Calu3 (cell line): Measurements from ENCODE around the gene MTA1. TPM values are rescaled to one million over a fixed set of nuclear protein-coding genes. Genes with fewer than 3 reads are reported as not detected.
A peak's percentile ranks its signal among the peaks of the same experiment; 100 is the strongest.

ENCODE experiments used
- BruUV-seq: library from RNA; stranded (reverse); fragments of 400-500 nt; replicated peaks from 2 replicates; lab custom pipeline; 2021; lab: Mats Ljungman, UMichigan
- CTCF ChIA-PET: fragments of 300-600 bp; sonication (Branson Sonifier 250); formaldehyde crosslinking; loops from one replicate; lab custom pipeline; 2022; ENCODE audit warnings: antibody characterized with exemption; lab: Charles Lee
- DNase-seq: peaks from one replicate; pipeline ENCODE4 v3.0.0; 2022
- H3K27ac Mint-ChIP-seq: one replicate; pipeline ENCODE4 v1.8.0; 2022; ENCODE audit warnings: mixed read lengths; ENCODE audit not compliant: unreplicated experiment
- H3K27me3 Mint-ChIP-seq: one replicate; pipeline ENCODE4 v1.8.0; 2022; ENCODE audit warnings: mixed read lengths; ENCODE audit not compliant: unreplicated experiment
- H3K36me3 Mint-ChIP-seq: one replicate; pipeline ENCODE4 v1.8.0; 2022; ENCODE audit warnings: mild to moderate bottlenecking, moderate library complexity, mixed read lengths; ENCODE audit not compliant: insufficient read depth, unreplicated experiment
- H3K4me1 Mint-ChIP-seq: one replicate; pipeline ENCODE4 v1.8.0; 2022; ENCODE audit warnings: mild to moderate bottlenecking, low read depth, mixed read lengths; ENCODE audit not compliant: unreplicated experiment
- H3K4me3 Mint-ChIP-seq: one replicate; pipeline ENCODE4 v1.8.0; 2022; ENCODE audit warnings: mild to moderate bottlenecking, low read depth, moderate library complexity, mixed read lengths; ENCODE audit not compliant: unreplicated experiment
- H3K9me3 Mint-ChIP-seq: one replicate; pipeline ENCODE4 v1.8.0; 2022; ENCODE audit warnings: low read depth, mixed read lengths; ENCODE audit not compliant: unreplicated experiment
- CTCF ChIP-seq: fragments of 200-600 bp; IDR thresholded peaks from one replicate; pipeline ENCODE4 v1.8.0; 2022; ENCODE audit warnings: antibody characterized with exemption; ENCODE audit not compliant: unreplicated experiment
- intact Hi-C: fragments of 100-400 bp; cut with micrococcal nuclease; formaldehyde crosslinking; loops from one replicate; pipeline ENCODE4 v1.10.0; 2022; ENCODE audit not compliant: unreplicated experiment
- total RNA-seq: library from RNA; stranded (reverse); gene quantifications from 2 replicates; pipeline ENCODE4 v1.2.3, GENCODE V29; 2022

The MTA1 gene
- total RNA-seq, 1 experiment from 2014 or later = 168 TPM

GRCh38 chr14:105395538-105395854 is 24.1 kb upstream of the MTA1 start:
- no peak for DNase-seq
- TF ChIP-seq CTCF = no peak
- Mint-ChIP-seq H3K4me1 (no peaks in the 10 kb centered on the region), H3K9me3 (peaks cover 3% of the 10 kb centered on the region), H3K27ac (no peak overlapping the region), H3K36me3 (peaks cover 37% of the 10 kb centered on the region), H3K27me3 (no peaks in the 10 kb centered on the region), H3K4me3 (no peak overlapping the region)
- intact Hi-C loops = no loop called here
- CTCF ChIA-PET = no interaction called here
- BruUV-seq = no TSS peak

- CTCF ChIA-PET = no interaction called here
- TF ChIP-seq CTCF = no peak
Measured at GRCh38 chr14:105397350-105397931, 22.2 kb upstream of the MTA1 start.

GRCh38 chr14:105398044-105398725 is 21.4 kb upstream of the MTA1 start, which contains the start of gene TEX22:
TEX22 (plus strand) TSS chr14:105398538; CDS start chr14:105399341, 803 bp downstream.
- Mint-ChIP-seq H3K4me1 (no peaks in the 10 kb centered on the region), H3K36me3 (peaks cover 40% of the 10 kb centered on the region), H3K27me3 (no peaks in the 10 kb centered on the region), H3K9me3 (peaks cover 9% of the 10 kb centered on the region), H3K4me3 (peak within 1 kb of the TSS; percentile 74), H3K27ac (peak within 1 kb of the TSS; percentile 52)
- BruUV-seq = no TSS peak
- no peak for TF ChIP-seq CTCF
- peak; percentile 92 for DNase-seq
- CTCF ChIA-PET = interaction anchor here (0.7 kb wide), 1 partner anchor 13 kb away, joined by 5 read pairs; no protein-coding TSS in a partner anchor
- intact Hi-C loops = loop anchor here (2.0 kb wide), 1 partner anchor 79 kb away; no protein-coding TSS in a partner anchor

More at GRCh38 chr14:105397350-105397931, 22.2 kb upstream of the MTA1 start:
- Mint-ChIP-seq H3K36me3 (peaks cover 42% of the 10 kb centered on the region), H3K9me3 (peaks cover 9% of the 10 kb centered on the region), H3K4me1 (no peaks in the 10 kb centered on the region), H3K27ac (peak overlapping the region; percentile 52), H3K27me3 (no peaks in the 10 kb centered on the region), H3K4me3 (peak overlapping the region; percentile 74)
- no peak for DNase-seq
- BruUV-seq = no TSS peak
- intact Hi-C loops = no loop called here

GRCh38 chr14:105398726-105399465 is 20.7 kb upstream of the MTA1 start:
- peak; percentile 18 for DNase-seq
- intact Hi-C loops = loop anchor here (2.0 kb wide), 1 partner anchor 78 kb away; no protein-coding TSS in a partner anchor
- peak overlapping the region; percentile 52 for H3K27ac Mint-ChIP-seq

More at GRCh38 chr14:105398726-105399465, 20.7 kb upstream of the MTA1 start:
- H3K9me3 Mint-ChIP-seq = peaks cover 9% of the 10 kb centered on the region
- H3K4me3 Mint-ChIP-seq = peak overlapping the region; percentile 74
- H3K36me3 Mint-ChIP-seq = peaks cover 40% of the 10 kb centered on the region
- TF ChIP-seq CTCF = no peak
- CTCF ChIA-PET = interaction anchor here (0.7 kb wide), 1 partner anchor 12 kb away, joined by 5 read pairs; no protein-coding TSS in a partner anchor
- BruUV-seq = no TSS peak
- no peaks in the 10 kb centered on the region for H3K4me1 Mint-ChIP-seq
- H3K27me3 Mint-ChIP-seq = no peaks in the 10 kb centered on the region
